ENCODE results near the gene SF3B2.
"Not testable (repeated sequence)": the region's sequence is repeated elsewhere in the genome, so short reads cannot be mapped to it uniquely, and the experiment has no call there.

The SF3B2 gene

GRCh38 chr11:66099746-66100145 lies 47.6 kb downstream of the SF3B2 start:
- peaks cover 36% of the 10 kb centered on the region for H3K36me3 ChIP-seq (ENCODE audit: control insufficient read depth, insufficient read depth, low read length)
- H3K9me3 ChIP-seq (ENCODE audit: control insufficient read depth, low read length); H3K4me1 ChIP-seq (ENCODE audit: control insufficient read depth, insufficient read depth, low read length, poor library complexity, severe bottlenecking); H3K27ac ChIP-seq (ENCODE audit: low read depth, low read length, severe bottlenecking); H3K4me3 ChIP-seq (ENCODE audit: extremely low read depth, insufficient read depth, low read length, poor library complexity, severe bottlenecking): not testable (repeated sequence)
- 97 to 98% methylated on average over 8 to 9 of the region's 10 CpGs for WGBS, 2 experiments (ENCODE audit: insufficient coverage in 2 of 2)

DNA sequence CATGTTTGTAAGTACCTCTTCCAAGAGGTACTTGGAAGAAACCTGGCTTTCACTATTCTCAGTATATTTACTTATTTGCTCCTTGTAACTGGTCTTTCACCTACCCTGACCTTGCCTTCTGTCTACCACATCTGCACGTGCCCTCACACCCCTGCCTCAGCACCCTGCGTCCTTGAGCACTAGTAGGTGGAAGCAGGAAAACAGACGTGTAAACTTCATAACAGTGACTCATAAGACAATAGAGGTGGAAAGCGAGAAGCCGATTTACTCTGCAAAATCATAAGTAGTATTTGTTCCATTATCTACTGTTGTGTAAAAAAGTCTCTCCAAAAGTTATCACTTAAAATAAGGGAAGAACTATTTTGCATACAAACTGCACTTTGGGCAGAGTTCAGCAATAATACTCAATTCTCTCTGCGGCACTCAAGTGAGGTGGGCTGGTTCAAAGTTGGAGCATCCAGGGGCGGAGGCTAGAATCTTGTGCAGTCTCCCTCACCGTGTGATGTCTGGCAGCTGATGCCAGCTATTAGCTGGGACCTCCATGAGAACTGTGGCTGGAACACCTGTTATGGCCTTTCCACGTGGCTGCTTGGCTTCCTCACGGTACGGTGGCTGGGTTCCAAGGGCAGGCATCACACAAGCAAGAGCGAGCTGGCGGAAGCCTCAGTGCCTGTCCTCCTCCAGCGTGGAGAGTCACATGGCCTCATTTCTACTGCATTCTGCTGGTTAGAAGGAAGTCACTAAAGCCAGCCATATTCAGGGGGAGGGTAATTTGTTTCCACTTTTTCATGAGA lies 48.3 kb downstream of the SF3B2 start:
- no peak overlapping the region for H3K27ac ChIP-seq (ENCODE audit: low read depth, low read length, severe bottlenecking)
- 94 to 95% methylated on average over 6 to 8 of the region's 14 CpGs for WGBS, 2 experiments (ENCODE audit: insufficient coverage in 2 of 2)
- H3K36me3 ChIP-seq (ENCODE audit: control insufficient read depth, insufficient read depth, low read length): peaks cover 36% of the 10 kb centered on the region
- no peak overlapping the region for H3K4me3 ChIP-seq (ENCODE audit: extremely low read depth, insufficient read depth, low read length, poor library complexity, severe bottlenecking)
- H3K9me3 ChIP-seq (ENCODE audit: control insufficient read depth, low read length): no peaks in the 10 kb centered on the region
- H3K4me1 ChIP-seq (ENCODE audit: control insufficient read depth, insufficient read depth, low read length, poor library complexity, severe bottlenecking): peaks cover 16% of the 10 kb centered on the region

GRCh38 chr11:66101066-66101464 lies 48.9 kb downstream of the SF3B2 start:
- Histone ChIP-seq H3K9me3 (ENCODE audit: control insufficient read depth, low read length) (no peaks in the 10 kb centered on the region), H3K4me3 (ENCODE audit: extremely low read depth, insufficient read depth, low read length, poor library complexity, severe bottlenecking) (no peak overlapping the region), H3K36me3 (ENCODE audit: control insufficient read depth, insufficient read depth, low read length) (peaks cover 36% of the 10 kb centered on the region), H3K4me1 (ENCODE audit: control insufficient read depth, insufficient read depth, low read length, poor library complexity, severe bottlenecking) (peaks cover 22% of the 10 kb centered on the region), H3K27ac (ENCODE audit: low read depth, low read length, severe bottlenecking) (no peak overlapping the region)
- no CpG with 5 or more reads among the region's 3 CpGs for WGBS, 2 experiments (ENCODE audit: insufficient coverage in 2 of 2)

DNA sequence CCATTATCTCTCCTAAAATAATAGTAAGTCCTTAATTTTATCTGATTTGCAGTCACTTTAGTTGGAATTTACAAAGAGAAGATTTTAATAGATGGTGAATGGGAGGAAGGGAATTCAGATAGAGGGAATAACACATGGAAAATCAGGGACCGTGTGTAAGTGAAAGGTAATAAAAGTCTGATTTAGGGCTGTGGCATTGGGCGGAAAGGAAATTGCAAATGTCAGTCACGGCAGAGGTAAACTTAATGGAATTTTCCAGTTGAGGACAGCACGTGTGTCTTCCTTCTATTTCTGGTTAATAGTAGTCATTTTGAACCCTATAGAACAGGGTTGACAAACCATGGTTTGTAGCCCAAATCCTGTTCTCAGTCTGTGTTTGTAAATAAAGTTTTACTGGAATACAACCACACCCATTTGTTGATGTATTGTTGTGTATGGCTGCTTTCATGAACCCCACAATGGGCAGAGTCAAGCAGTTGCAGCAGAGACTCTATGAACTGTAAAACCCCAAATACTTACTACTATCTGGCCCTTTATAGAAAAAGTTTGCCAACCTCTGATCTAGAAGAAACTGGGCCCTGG lies 52.0 kb downstream of the SF3B2 start:
- H3K36me3 ChIP-seq (ENCODE audit: control insufficient read depth, insufficient read depth, low read length): peaks cover 28% of the 10 kb centered on the region
- peaks cover 43% of the 10 kb centered on the region for H3K4me1 ChIP-seq (ENCODE audit: control insufficient read depth, insufficient read depth, low read length, poor library complexity, severe bottlenecking)
- H3K4me3 ChIP-seq (ENCODE audit: extremely low read depth, insufficient read depth, low read length, poor library complexity, severe bottlenecking): no peak overlapping the region
- H3K9me3 ChIP-seq (ENCODE audit: control insufficient read depth, low read length): no peaks in the 10 kb centered on the region
- H3K27ac ChIP-seq (ENCODE audit: low read depth, low read length, severe bottlenecking): no peak overlapping the region
- 84 to 97% methylated on average over 4 of the region's 4 CpGs for WGBS, 2 experiments (ENCODE audit: insufficient coverage in 2 of 2)

GRCh38 chr11:66106786-66107599 lies 54.8 kb downstream of the SF3B2 start:
- Histone ChIP-seq H3K4me1 (ENCODE audit: control insufficient read depth, insufficient read depth, low read length, poor library complexity, severe bottlenecking) (peaks cover 41% of the 10 kb centered on the region), H3K4me3 (ENCODE audit: extremely low read depth, insufficient read depth, low read length, poor library complexity, severe bottlenecking) (no peak overlapping the region), H3K9me3 (ENCODE audit: control insufficient read depth, low read length) (no peaks in the 10 kb centered on the region), H3K36me3 (ENCODE audit: control insufficient read depth, insufficient read depth, low read length) (peaks cover 15% of the 10 kb centered on the region), H3K27ac (ENCODE audit: low read depth, low read length, severe bottlenecking) (peak overlapping the region; percentile 71)
- WGBS, 2 experiments (ENCODE audit: insufficient coverage in 2 of 2): 57 to 65% methylated on average over 2 of the region's 4 CpGs

DNA sequence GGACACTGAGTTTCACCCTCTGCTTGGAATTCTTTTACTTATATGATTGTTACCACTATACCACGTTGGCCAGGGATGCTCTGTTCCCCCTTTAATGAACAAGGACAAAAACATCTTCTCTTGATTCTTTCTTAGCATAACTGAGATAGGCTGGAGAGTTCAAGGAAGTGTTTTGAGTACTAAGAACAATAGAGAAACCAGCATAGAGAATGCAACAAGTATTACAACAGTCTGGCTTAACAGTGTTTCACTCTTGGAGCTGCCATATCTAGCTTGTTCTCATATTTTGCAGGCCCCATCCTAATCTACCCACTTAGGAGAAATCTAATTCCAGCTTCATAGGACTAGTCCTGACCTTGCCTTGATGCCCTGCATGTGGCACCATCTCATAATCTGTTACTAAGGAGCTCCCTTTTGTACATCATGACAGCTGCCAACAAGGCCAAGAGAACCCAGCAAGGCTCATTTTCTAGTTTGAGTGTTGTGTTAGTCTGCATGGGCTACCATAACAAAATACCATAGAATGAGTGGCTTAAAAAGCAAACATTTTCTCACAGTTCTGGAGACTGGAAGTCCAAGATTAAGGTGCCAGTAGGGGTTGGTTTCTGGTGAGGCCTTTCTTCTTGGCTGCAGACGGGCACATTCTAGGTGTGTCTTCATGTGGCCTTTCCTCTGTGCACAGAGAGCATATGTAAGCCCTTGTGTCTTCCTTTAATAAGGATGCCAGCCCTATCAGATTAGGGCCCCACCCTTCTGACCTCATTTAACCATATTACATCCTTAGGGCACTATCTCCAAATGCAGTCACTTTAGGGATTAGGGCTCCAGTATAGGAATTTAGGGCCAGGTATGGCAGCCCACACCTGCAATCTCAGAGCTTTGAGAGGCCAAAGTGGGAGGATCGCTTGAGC lies 55.7 kb downstream of the SF3B2 start:
- no peak overlapping the region for H3K27ac ChIP-seq (ENCODE audit: low read depth, low read length, severe bottlenecking)
- WGBS, 2 experiments (ENCODE audit: insufficient coverage in 2 of 2): 90 to 94% methylated on average over 2 of the region's 3 CpGs

DNA sequence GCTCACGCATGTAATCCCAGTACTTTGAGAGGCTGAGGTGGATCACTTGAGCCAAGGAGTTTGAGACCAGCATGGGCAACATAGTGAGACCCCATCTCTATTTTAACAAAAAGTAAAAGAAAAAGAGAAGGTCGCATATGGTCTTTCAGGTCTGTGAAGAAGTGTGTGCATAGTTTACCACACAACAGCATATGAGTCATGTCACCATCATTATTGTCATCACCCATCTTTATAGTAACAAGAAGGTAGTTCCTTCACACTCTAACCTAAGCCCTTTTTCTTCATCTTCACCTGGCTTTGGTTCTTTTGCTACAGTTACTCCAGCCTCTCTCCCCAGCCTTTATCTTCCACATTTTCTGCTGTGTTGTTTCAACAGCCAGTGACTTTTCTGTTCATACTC lies 57.1 kb downstream of the SF3B2 start:
- 91 to 100% methylated on average over 1 of the region's 2 CpGs for whole genome bisulfite sequencing, 2 experiments (ENCODE audit: insufficient coverage in 2 of 2)
- Histone ChIP-seq H3K4me3 (ENCODE audit: extremely low read depth, insufficient read depth, low read length, poor library complexity, severe bottlenecking) (no peak overlapping the region), H3K9me3 (ENCODE audit: control insufficient read depth, low read length) (no peaks in the 10 kb centered on the region), H3K36me3 (ENCODE audit: control insufficient read depth, insufficient read depth, low read length) (peaks cover 6% of the 10 kb centered on the region), H3K27ac (ENCODE audit: low read depth, low read length, severe bottlenecking) (no peak overlapping the region), H3K4me1 (ENCODE audit: control insufficient read depth, insufficient read depth, low read length, poor library complexity, severe bottlenecking) (peaks cover 59% of the 10 kb centered on the region)

More for the DNA sequence above, 55.7 kb downstream of the SF3B2 start:
- Histone ChIP-seq H3K36me3 (ENCODE audit: control insufficient read depth, insufficient read depth, low read length) (peaks cover 13% of the 10 kb centered on the region), H3K9me3 (ENCODE audit: control insufficient read depth, low read length) (no peaks in the 10 kb centered on the region), H3K4me3 (ENCODE audit: extremely low read depth, insufficient read depth, low read length, poor library complexity, severe bottlenecking) (no peak overlapping the region), H3K4me1 (ENCODE audit: control insufficient read depth, insufficient read depth, low read length, poor library complexity, severe bottlenecking) (peaks cover 50% of the 10 kb centered on the region)

DNA sequence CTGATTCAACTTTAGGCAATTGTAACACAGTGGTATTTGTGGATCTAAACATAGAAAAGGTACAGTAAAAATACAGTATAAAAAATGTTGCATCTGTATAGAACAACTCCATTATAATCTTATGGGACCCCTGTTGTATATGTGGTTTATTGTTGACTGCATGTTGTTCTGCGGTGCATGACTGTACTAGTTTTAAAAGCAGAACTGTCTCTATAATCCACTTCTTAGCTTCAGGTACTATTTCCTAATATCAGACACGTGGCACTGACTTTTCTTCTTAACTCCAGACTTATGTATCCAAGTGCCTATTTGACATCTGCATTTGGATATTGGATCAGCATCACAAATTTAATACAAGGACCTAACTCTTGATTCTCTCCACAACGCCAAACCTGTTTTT lies 59.0 kb downstream of the SF3B2 start:
- WGBS, 2 experiments (ENCODE audit: insufficient coverage in 2 of 2): 90 to 100% methylated on average over 2 of the region's 3 CpGs

DNA sequence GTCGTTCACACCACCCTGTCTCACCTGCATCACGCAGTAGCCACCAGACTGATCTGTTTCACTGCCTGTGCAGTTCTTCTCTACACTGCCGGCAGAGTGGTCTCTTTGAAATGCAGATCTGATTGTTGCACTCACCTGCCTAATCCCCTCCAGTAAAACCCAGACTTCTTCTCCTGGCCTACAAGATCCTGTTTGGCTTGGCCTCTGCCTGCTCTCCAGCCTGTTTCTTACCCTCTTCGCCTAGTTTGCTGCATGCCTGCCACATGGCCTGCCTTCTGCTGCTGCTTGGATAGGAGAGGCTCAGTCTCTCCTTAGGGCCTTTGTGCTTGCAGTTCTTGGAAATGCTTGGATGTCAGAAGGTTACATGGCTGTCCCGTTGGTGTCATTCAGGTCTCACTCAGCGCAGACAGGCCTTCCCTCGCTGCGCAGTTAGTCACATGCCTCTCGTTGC lies 59.9 kb downstream of the SF3B2 start:
- peaks cover 61% of the 10 kb centered on the region for H3K4me1 ChIP-seq (ENCODE audit: control insufficient read depth, insufficient read depth, low read length, poor library complexity, severe bottlenecking)
- peaks cover 5% of the 10 kb centered on the region for H3K36me3 ChIP-seq (ENCODE audit: control insufficient read depth, insufficient read depth, low read length)
- peak overlapping the region; percentile 26 for H3K27ac ChIP-seq (ENCODE audit: low read depth, low read length, severe bottlenecking)
- H3K9me3 ChIP-seq (ENCODE audit: control insufficient read depth, low read length): no peaks in the 10 kb centered on the region
- no peak overlapping the region for H3K4me3 ChIP-seq (ENCODE audit: extremely low read depth, insufficient read depth, low read length, poor library complexity, severe bottlenecking)
- WGBS, 2 experiments (ENCODE audit: insufficient coverage in 2 of 2): 75 to 77% methylated on average over 5 to 8 of the region's 9 CpGs

More for the DNA sequence above, 59.0 kb downstream of the SF3B2 start:
- Histone ChIP-seq H3K27ac (ENCODE audit: low read depth, low read length, severe bottlenecking) (no peak overlapping the region), H3K9me3 (ENCODE audit: control insufficient read depth, low read length) (no peaks in the 10 kb centered on the region), H3K4me3 (ENCODE audit: extremely low read depth, insufficient read depth, low read length, poor library complexity, severe bottlenecking) (no peak overlapping the region), H3K36me3 (ENCODE audit: control insufficient read depth, insufficient read depth, low read length) (peaks cover 5% of the 10 kb centered on the region), H3K4me1 (ENCODE audit: control insufficient read depth, insufficient read depth, low read length, poor library complexity, severe bottlenecking) (peaks cover 61% of the 10 kb centered on the region)

Data from mesodermal cell (in vitro differentiated cells).